GM19372 (cell line): ENCODE measurements around the gene MMP2.

Experiments
- ATAC-seq: cut with Tn5 transposase; IDR thresholded peaks from one replicate; pipeline ENCODE4 v1.9.1; 2021; ENCODE audit warnings: mild to moderate bottlenecking, low read depth, moderate library complexity; ENCODE audit not compliant: unreplicated experiment

MMP2 gene

GRCh38 chr16:55478827-55479429 lies at the start of gene MMP2:
TSS of gene MMP2 (plus strand) at chr16:55479198. CDS start at chr16:55479480, 282 bp downstream.
- no peak for ATAC-seq

- ATAC-seq: no peak
Measured at GRCh38 chr16:55433030-55433429, 46.0 kb upstream of the MMP2 start.

DNA sequence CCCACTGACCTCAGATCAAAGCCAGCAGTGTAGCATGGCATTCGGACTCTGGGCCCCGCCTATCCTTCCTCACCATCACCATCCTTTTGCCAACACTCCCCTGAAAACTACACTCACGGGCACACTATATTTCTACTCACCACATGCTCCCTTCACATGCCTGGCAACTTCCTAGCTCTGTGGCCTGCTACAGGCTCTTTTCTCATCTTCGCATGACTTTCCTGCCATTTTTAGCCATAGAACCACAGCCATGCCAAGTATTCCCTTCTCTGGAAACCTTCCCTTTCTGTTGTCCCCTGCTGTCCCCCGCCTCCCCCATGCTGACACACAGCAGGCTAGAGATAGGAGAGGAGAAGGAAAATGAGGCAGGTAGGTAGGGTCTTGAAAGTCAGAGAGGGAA lies 45.5 kb upstream of the MMP2 start:
- no peak for ATAC-seq

- ATAC-seq: no peak
Measured at GRCh38 chr16:55434000-55434399, 45.0 kb upstream of the MMP2 start.

- no peak for ATAC-seq
Measured at GRCh38 chr16:55435387-55435786, 43.6 kb upstream of the MMP2 start.

DNA sequence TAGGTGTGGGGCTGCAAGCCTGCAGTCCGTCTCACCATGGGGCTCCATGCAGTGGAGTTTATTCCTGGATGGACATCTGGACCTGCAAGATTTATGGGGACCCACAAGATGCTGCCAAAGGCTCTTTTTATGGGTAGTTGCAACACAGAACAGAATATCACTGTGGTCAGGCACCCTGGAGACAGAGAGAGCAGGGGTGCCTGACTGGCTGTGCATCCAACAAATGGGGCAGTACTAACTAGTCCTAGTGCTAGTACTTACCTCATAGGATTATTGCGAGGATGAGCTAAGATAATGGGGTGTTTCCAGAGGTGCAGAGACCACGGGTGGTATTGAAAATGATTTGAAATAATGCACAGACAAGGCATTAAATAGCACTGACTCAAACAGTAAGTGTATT lies 42.4 kb upstream of the MMP2 start:
- ATAC-seq: no peak

DNA sequence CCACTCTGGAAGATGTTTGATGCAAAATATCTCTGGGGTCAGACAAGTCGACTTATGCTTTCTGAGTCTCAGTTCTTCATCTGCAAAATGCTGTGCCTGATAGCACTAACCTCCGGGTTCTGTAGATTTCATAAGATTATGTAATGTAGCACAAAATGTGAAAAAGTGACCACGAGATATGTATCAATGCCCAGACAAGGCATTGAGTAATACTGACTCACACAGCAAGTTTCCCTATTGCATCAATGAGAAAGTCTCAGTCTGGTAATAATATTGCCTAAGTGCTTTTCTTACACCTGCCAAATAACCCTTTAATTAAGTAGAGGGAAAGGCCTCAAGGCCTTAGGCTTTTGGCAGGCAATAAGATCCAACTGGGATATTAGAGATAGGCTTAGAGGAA lies 41.4 kb upstream of the MMP2 start:
- ATAC-seq: no peak

GRCh38 chr16:55438281-55438680 lies 40.7 kb upstream of the MMP2 start:
- ATAC-seq: no peak

DNA sequence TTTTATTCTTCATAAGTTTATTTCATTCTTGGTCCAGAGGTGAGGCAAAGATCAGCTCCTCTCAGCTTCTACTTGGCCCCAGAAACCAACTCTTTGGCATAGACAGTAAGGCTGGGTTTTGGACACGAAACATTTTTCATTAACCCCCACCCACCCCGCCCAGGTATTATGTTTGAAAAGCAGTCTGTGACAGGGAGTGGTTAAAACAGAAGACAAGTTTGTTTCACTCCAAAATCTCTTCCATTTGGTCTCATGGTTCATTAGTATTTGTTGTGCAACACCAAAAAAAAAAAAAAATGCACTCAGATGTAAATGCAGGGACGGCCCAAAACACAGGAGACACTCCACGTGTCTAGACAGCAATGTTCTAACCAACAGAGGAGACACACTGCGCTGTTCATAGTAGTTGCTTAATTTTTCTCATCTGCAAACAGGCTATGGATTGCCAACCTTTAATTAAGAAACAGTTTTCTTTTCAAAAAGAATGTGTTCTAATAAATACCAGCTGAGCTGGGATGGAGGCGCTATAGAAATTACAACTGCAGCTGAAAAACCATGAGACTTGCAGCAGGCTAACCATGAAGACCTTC lies 39.8 kb upstream of the MMP2 start:
- ATAC-seq: no peak

GRCh38 chr16:55443434-55444346 lies 35.3 kb upstream of the MMP2 start:
- ATAC-seq: no peak

GRCh38 chr16:55444754-55445485 lies 34.1 kb upstream of the MMP2 start:
- peak; percentile 66 for ATAC-seq

DNA sequence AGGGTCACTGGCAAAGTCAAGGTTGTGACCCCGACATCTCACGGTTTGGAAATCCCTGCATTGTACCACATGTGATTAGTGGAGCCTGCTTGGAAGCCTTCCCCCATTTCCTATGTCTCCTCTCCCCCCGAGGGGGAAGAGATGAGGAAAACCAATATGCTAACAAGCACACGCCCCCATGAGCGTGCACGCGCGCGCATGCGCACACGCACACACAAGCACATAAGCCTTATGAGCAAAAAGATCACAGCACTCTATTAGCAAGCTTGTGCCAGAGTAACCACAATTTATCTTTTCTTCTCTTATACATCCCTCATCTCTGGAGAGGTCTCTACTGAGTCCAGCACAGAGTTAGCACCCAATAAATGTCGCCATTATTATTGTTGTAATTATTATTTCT lies 31.8 kb upstream of the MMP2 start:
- no peak for ATAC-seq

- ATAC-seq: no peak
Measured at GRCh38 chr16:55452996-55453395, 26.0 kb upstream of the MMP2 start.

GRCh38 chr16:55453909-55454308 lies 25.1 kb upstream of the MMP2 start:
- no peak for ATAC-seq

DNA sequence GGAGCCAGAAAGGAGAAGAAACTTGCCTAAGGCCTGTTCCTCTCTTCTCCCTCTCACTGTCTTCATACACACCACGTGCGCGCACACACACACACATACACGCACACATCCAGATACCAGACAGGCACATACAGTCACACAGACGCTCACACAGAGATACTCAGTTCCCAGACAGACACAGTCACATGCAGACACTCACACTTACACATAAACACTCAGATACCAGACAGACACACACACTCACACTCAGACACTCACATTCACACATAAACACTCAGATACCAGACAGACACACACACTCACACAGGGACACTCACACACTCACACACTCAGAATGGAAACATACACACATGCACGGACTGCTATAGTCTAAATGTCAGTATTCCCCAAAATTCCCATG lies 24.1 kb upstream of the MMP2 start:
- ATAC-seq: no peak

DNA sequence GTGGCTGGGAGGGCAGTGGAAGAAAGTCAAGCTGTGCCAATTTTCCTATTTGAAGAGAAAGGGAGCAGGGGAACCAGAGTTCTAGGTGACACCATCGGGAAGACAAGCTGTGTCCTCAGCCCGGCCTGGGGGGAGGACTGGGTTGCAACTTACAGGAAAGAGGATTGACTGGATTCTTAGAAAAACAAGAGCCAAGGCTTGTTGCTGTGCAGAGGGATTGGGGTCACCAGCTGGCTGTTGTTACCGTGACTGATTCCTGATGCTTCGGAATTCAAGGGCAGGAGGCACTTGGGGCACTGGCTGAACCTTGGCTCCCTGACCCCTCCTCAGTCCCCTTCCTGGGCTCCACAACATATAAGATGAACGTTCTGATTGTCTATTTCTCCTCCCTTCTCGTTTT lies 16.8 kb upstream of the MMP2 start:
- no peak for ATAC-seq

- no peak for ATAC-seq
Measured at GRCh38 chr16:55464375-55464774, 14.6 kb upstream of the MMP2 start.

DNA sequence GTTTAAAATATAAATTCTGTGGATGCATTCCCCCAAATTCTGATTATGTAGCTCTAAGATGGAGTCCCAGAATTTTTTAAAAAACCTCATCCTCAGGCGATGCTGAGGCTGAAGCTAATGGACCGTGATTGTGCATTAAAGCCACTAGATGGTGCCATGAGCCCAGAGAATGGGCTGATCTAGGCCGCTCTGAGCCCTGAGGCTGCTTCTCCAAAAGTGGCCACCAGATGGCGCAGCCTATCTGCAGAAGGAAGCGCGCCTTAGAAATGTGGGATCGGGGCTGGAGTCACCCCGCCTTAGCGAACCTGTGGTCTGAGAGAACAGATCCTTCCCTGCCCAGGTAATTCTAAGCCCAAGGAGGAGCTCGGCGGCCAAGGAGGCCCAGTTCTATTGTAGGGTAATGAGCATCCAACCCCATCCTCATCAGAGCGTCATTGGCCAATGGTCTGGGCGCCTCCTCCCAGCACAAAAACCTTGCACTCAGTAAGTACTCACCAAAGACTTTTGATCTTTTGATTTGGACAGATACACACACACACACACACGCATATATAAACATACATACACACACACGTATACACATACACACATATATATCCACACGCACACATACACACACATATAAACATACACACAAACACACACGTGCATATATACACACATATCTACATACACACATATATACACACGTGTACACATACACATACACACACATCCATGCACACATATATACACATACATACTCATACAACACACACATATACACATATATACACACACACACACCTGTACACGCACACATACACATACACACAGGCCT lies 13.7 kb upstream of the MMP2 start:
- ATAC-seq: peak; percentile 93

- ATAC-seq: no peak
Measured at GRCh38 chr16:55466209-55466608, 12.8 kb upstream of the MMP2 start.

- ATAC-seq: no peak
Measured at GRCh38 chr16:55467898-55468297, 11.1 kb upstream of the MMP2 start.
